Adrenal gland (tissue), 12 donors: ENCODE results near the gene REEP1. TPM values are rescaled to one million over a fixed set of nuclear protein-coding genes. Genes with fewer than 3 reads are reported as not detected.

ENCODE experiments used
- DNase-seq, 7 donors: peaks; one replicate each; pipeline ENCODE4 v3.0.0-alpha.2; 2019 to 2020
- H3K27ac ChIP-seq, 5 donors: fragments of 200-600 bp; sonication (generic) in 4 of 5; 1 replicate in 3 of 5; 2 replicates in 2 of 5; pipeline versions ENCODE4 v1.5.1 to v1.8.0; 2016 to 2020; ENCODE audit warnings: mild to moderate bottlenecking in 1 of 5
- H3K27me3 ChIP-seq: fragments of 200-600 bp; 2 replicates; pipeline ENCODE4 v1.8.0; 2021
- H3K36me3 ChIP-seq, 2 donors: fragments of 200-600 bp; replicated peaks in 1 of 2; 1 replicate in 1 of 2; 2 replicates in 1 of 2; pipeline versions ENCODE4 v1.5.1 to v1.8.0; 2018 to 2022
- H3K4me1 ChIP-seq, 2 donors: fragments of 200-600 bp; replicated peaks in 1 of 2; 1 replicate in 1 of 2; 2 replicates in 1 of 2; pipeline versions ENCODE4 v1.5.1 to v1.8.0; 2018 to 2021
- H3K4me3 ChIP-seq, 4 donors: fragments of 200-600 bp; sonication (generic) in 3 of 4; one replicate each; pipeline ENCODE4 v1.5.1; 2016 to 2018
- H3K9me3 ChIP-seq, 3 donors: fragments of 200-600 bp; sonication (generic) in 1 of 3; replicated peaks in 1 of 3; 1 replicate in 2 of 3; 2 replicates in 1 of 3; pipeline versions ENCODE4 v1.5.1 to v1.8.0; 2016 to 2021
- CTCF ChIP-seq, 6 experiments: fragments of 450-650 bp in 4 of 6; fragments of 200-600 bp in 2 of 6; sonication (generic) in 1 of 6; IDR thresholded peaks; 1 replicate in 5 of 6; 2 replicates in 1 of 6; pipeline versions ENCODE4 v1.5.1 to v1.8.0; 2016 to 2021; ENCODE audit warnings: antibody characterized with exemption in 6 of 6, mild to moderate bottlenecking in 2 of 6, moderate library complexity in 1 of 6
- POLR2A ChIP-seq, 2 donors: fragments of 450-650 bp; IDR thresholded peaks; one replicate each; pipeline ENCODE4 v1.6.1; 2017; ENCODE audit warnings: antibody characterized with exemption in 2 of 2, mild to moderate bottlenecking in 2 of 2, moderate library complexity in 1 of 2
- WGBS, 4 donors: extraction: QIAGEN DNeasy Blood & Tissue Kit in 2 of 4; methylation state at CpG; one replicate each; pipeline versions ENCODE4 v1.1.5 to v1.1.7; 2013 to 2017; 5-methylcytosine and 5-hydroxymethylcytosine counted together
- intact Hi-C, 2 donors: fragments of 100-400 bp; cut with DNase I; formaldehyde crosslinking; loops; one replicate each; pipeline versions ENCODE4 v1.14.1 to v1.15.0; 2022 to 2023
- polyA plus RNA-seq, 3 donors: library from polyadenylated mRNA; stranded (reverse); fragments of 200-250 nt in 2 of 3; fragments of 350-450 nt in 1 of 3; fragmentation: Illumina TruSeq in 1 of 3; extraction: RNeasy Lipid Tissue Mini Kit (QIAGEN cat#74804) in 1 of 3; gene quantifications; one replicate each; pipeline ENCODE4 v1.2.3, GENCODE V29; 2013 to 2014
- total RNA-seq, 9 donors: library from RNA; depleted of rRNA in 4 of 9; stranded (reverse); fragments of >200 nt in 4 of 9; fragments of 120-200 nt in 1 of 9; fragmentation: NEBNext Ultra II Directional in 1 of 9; extraction: Animal tissue kit (Norgen Biotek cat#: 25700) in 1 of 9; gene quantifications; one replicate each; pipeline versions ENCODE4 v1.1.0 to v1.2.4, GENCODE V29; 2013 to 2023
- donor health status: healthy with polysubstance abuse.
- donor health status: Bipolar disorder and iron deficiency.
- donor health status: DM: yes; HTN: yes; CAD: no.
- donor health status: DM: no; HTN: no; CAD: no.
- donor health status: DM: no; HTN: no; CAD: no.
- donor health status: DM: yes; HTN: yes; CAD: no.

REEP1 gene
- total and polyA plus RNA-seq, 12 donors = 0.36 to 9.3 (median 3.1) TPM

GRCh38 chr2:86302320-86302719 is 35.1 kb downstream of the REEP1 start:
- DNase-seq = no peak
- TF ChIP-seq CTCF (IDR thresholded peaks at IDR 0.05) (no peak), POLR2A (IDR thresholded peaks at IDR 0.05) (no peak)
- Histone ChIP-seq H3K4me3 (no peak overlapping the region), H3K27me3 (no peaks in the 10 kb centered on the region), H3K4me1 (peaks cover 0 to 18% of the 10 kb centered on the region in 2 donors), H3K27ac (peak overlapping the region in 1 of 5 donors; percentile 44), H3K36me3 (no peaks in the 10 kb centered on the region), H3K9me3 (no peaks in the 10 kb centered on the region)
- WGBS, 4 donors = 53 to 68% (median 55%) methylated on average over 1 of the region's 1 CpG
- intact Hi-C loops = no loop called here

GRCh38 chr2:86301711-86302202 is 35.7 kb downstream of the REEP1 start:
- intact Hi-C loops = no loop called here
- no peak for TF ChIP-seq POLR2A (IDR thresholded peaks at IDR 0.05)
- TF ChIP-seq CTCF (IDR thresholded peaks at IDR 0.05) = no peak
- 49 to 72% (median 66%) methylated on average over 2 to 3 of the region's 3 CpGs for WGBS, 4 donors
- no peaks in the 10 kb centered on the region for H3K36me3 ChIP-seq
- no peaks in the 10 kb centered on the region for H3K27me3 ChIP-seq
- H3K27ac ChIP-seq = peak overlapping the region in 1 of 5 donors; percentile 44
- DNase-seq = peak in 2 of 7 donors; percentile 17 to 52
- peaks cover 0 to 18% of the 10 kb centered on the region in 2 donors for H3K4me1 ChIP-seq
- H3K9me3 ChIP-seq = no peaks in the 10 kb centered on the region
- H3K4me3 ChIP-seq = no peak overlapping the region

- Histone ChIP-seq H3K4me1 (peaks cover 0 to 18% of the 10 kb centered on the region in 2 donors), H3K9me3 (no peaks in the 10 kb centered on the region), H3K36me3 (no peaks in the 10 kb centered on the region), H3K27ac (no peak overlapping the region), H3K27me3 (no peaks in the 10 kb centered on the region), H3K4me3 (no peak overlapping the region)
- TF ChIP-seq POLR2A (IDR thresholded peaks at IDR 0.05) = no peak
- no peak for TF ChIP-seq CTCF (IDR thresholded peaks at IDR 0.05)
- WGBS, 4 donors = 66 to 80% (median 75%) methylated on average over 6 of the region's 6 CpGs
- peak in 2 of 7 donors; percentile 8 to 50 for DNase-seq
- intact Hi-C loops = no loop called here
These were observed 36.4 kb downstream of the REEP1 start for GRCh38 chr2:86301009-86301408.

GRCh38 chr2:86300496-86300895 is 36.9 kb downstream of the REEP1 start:
- no peak overlapping the region for H3K27ac ChIP-seq
- no peaks in the 10 kb centered on the region for H3K27me3 ChIP-seq
- DNase-seq = peak; percentile 30 to 64 (median 59)
- 40 to 70% (median 67%) methylated on average over 3 of the region's 3 CpGs for WGBS, 4 donors
- H3K4me3 ChIP-seq = no peak overlapping the region
- no peaks in the 10 kb centered on the region for H3K36me3 ChIP-seq
- no peaks in the 10 kb centered on the region for H3K9me3 ChIP-seq
- intact Hi-C loops = no loop called here
- TF ChIP-seq CTCF (IDR thresholded peaks at IDR 0.05) = no peak
- no peak for TF ChIP-seq POLR2A (IDR thresholded peaks at IDR 0.05)
- H3K4me1 ChIP-seq = peaks cover 0 to 18% of the 10 kb centered on the region in 2 donors
